Natural killer cell (primary cell): ENCODE data around the gene ME1. TPM values are rescaled to one million over a fixed set of nuclear protein-coding genes. Genes with fewer than 3 reads are reported as not detected.

ENCODE experiments used
- ATAC-seq, 3 donors: fragments of 150-1000 bp in 2 of 3; fragments of 200-7000 bp in 1 of 3; cut with Tn5 transposase; 1 replicate in 1 of 3; 2 replicates in 2 of 3; pipeline ENCODE4 v1.10.0; 2021; ENCODE audit warnings: mild to moderate bottlenecking in 2 of 3, moderate library complexity in 2 of 3
- DNase-seq, 2 donors: peaks; one replicate each; pipeline versions ENCODE4 v3.0.0 to v3.0.0-alpha.2; 2013 to 2021; ENCODE audit warnings: mixed read lengths in 1 of 2
- H3K27ac ChIP-seq: one replicate; pipeline ENCODE4 v1.5.1; 2013; ENCODE audit warnings: mild to moderate bottlenecking, low read length
- H3K27me3 ChIP-seq: one replicate; pipeline ENCODE4 v1.6.1; 2013; ENCODE audit warnings: low read length; ENCODE audit not compliant: control insufficient read depth, insufficient read depth
- H3K36me3 ChIP-seq: one replicate; pipeline ENCODE4 v1.6.1; 2013; ENCODE audit warnings: low read length; ENCODE audit not compliant: control insufficient read depth, insufficient read depth
- H3K4me1 ChIP-seq: one replicate; pipeline ENCODE4 v1.6.1; 2013; ENCODE audit warnings: low read length; ENCODE audit not compliant: control insufficient read depth, insufficient read depth
- H3K4me3 ChIP-seq: one replicate; pipeline ENCODE4 v1.5.1; 2013; ENCODE audit warnings: low read length
- H3K9me3 ChIP-seq: one replicate; pipeline ENCODE4 v1.6.1; 2013; ENCODE audit warnings: low read length; ENCODE audit not compliant: control insufficient read depth, insufficient read depth
- H3K27ac Mint-ChIP-seq, 2 donors: one replicate each; pipeline ENCODE4 v1.8.0; 2022; ENCODE audit warnings: mild to moderate bottlenecking in 2 of 2, mixed read lengths in 2 of 2, moderate library complexity in 1 of 2
- H3K27me3 Mint-ChIP-seq, 2 donors: one replicate each; pipeline ENCODE4 v1.8.0; 2022; ENCODE audit warnings: low read depth in 2 of 2, mixed read lengths in 2 of 2
- H3K36me3 Mint-ChIP-seq: one replicate; pipeline ENCODE4 v1.8.0; 2022; ENCODE audit warnings: mixed read lengths
- H3K4me1 Mint-ChIP-seq, 2 donors: one replicate each; pipeline ENCODE4 v1.8.0; 2022; ENCODE audit warnings: mixed read lengths in 2 of 2
- H3K4me3 Mint-ChIP-seq: one replicate; pipeline ENCODE4 v1.8.0; 2022; ENCODE audit warnings: mild to moderate bottlenecking, moderate library complexity, mixed read lengths
- H3K9me3 Mint-ChIP-seq, 2 donors: one replicate each; pipeline ENCODE4 v1.8.0; 2022; ENCODE audit warnings: mixed read lengths in 2 of 2
- WGBS: methylation state at CpG from one replicate; pipeline ENCODE4 v1.1.7; 2013; ENCODE audit warnings: missing lambda C conversion rate; ENCODE audit not compliant: insufficient coverage; 5-methylcytosine and 5-hydroxymethylcytosine counted together
- intact Hi-C: fragments of 100-400 bp; cut with micrococcal nuclease; formaldehyde crosslinking; loops from one replicate; pipeline ENCODE4 v1.14.2; 2022
- total RNA-seq, 4 donors: library from RNA; stranded (reverse); fragments of 120-200 nt in 1 of 4; gene quantifications; one replicate each; pipeline versions ENCODE4 v1.2.3 to v1.2.4, GENCODE V29; 2013 to 2022
- TF ChIP-seq, protein P1 (sequence below): fragments of 200-600 bp; IDR thresholded peaks from one replicate; pipeline ENCODE4 v1.8.0; 2022; ENCODE audit warnings: antibody characterized with exemption

Gene ME1
- total RNA-seq, 3 donors from 2014 or later (not counting 1 experiment from before 2014, with no cell fraction given) = 0.14 to 0.32 TPM; not detected in 1

DNA sequence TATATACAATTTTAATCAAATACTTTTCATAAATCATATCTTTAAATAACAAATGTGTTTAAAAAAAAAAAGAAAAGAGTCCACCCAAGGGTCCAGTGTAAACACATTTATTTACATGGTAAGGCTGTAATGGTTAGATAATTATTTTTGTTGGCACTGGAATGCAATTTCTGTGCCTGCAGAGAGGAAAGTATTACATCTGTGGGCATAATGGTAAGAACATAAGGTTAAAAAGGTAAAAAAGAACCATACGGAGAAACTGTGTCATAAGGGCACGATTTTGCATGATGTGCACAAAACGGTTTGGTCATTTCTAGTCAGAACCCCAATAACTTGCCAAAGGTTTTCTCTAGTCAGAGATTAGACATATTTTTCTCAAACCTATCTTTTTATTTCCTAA, 183.4 kb downstream of the ME1 start:
- WGBS = 80% methylated on average over 3 of the region's 3 CpGs
- Histone ChIP-seq H3K36me3 (no peaks in the 10 kb centered on the region), H3K27ac (no peak overlapping the region), H3K4me3 (no peak overlapping the region), H3K9me3 (no peaks in the 10 kb centered on the region), H3K27me3 (no peaks in the 10 kb centered on the region), H3K4me1 (no peaks in the 10 kb centered on the region)
- H3K4me3 Mint-ChIP-seq = no peak overlapping the region
- H3K27ac Mint-ChIP-seq = no peak overlapping the region
- intact Hi-C loops = no loop called here
- ATAC-seq (no peak), DNase-seq (no peak)
- peaks cover 0 to 4% of the 10 kb centered on the region in 2 donors for H3K27me3 Mint-ChIP-seq
- TF ChIP-seq, protein P1, sequence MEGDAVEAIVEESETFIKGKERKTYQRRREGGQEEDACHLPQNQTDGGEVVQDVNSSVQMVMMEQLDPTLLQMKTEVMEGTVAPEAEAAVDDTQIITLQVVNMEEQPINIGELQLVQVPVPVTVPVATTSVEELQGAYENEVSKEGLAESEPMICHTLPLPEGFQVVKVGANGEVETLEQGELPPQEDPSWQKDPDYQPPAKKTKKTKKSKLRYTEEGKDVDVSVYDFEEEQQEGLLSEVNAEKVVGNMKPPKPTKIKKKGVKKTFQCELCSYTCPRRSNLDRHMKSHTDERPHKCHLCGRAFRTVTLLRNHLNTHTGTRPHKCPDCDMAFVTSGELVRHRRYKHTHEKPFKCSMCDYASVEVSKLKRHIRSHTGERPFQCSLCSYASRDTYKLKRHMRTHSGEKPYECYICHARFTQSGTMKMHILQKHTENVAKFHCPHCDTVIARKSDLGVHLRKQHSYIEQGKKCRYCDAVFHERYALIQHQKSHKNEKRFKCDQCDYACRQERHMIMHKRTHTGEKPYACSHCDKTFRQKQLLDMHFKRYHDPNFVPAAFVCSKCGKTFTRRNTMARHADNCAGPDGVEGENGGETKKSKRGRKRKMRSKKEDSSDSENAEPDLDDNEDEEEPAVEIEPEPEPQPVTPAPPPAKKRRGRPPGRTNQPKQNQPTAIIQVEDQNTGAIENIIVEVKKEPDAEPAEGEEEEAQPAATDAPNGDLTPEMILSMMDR = no peak
- H3K4me1 Mint-ChIP-seq = no peaks in the 10 kb centered on the region
- no peaks in the 10 kb centered on the region for H3K36me3 Mint-ChIP-seq
- no peaks in the 10 kb centered on the region for H3K9me3 Mint-ChIP-seq

DNA sequence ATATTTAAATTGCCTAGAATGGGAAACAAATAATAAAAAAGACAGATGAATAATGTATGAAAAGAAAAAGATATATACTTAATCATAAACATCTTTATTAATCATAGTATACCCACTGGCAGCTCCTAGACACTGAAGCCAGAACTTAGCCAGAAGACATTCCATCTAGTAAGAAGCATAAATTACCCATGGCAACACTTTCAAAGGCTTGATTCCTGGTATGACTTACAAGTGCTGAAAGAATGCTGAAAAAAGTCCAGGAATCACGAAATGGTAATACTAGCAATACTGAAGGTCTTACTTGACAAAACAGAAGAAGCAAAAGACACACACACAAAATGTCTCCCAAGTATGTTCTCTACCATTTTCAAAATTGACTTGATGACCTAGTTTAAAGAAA, 199.7 kb downstream of the ME1 start:
- intact Hi-C loops = no loop called here
- no peak for DNase-seq
- TF ChIP-seq, protein P1 = no peak
- Mint-ChIP-seq H3K4me3 (no peak overlapping the region), H3K4me1 (no peaks in the 10 kb centered on the region), H3K9me3 (no peaks in the 10 kb centered on the region), H3K36me3 (no peaks in the 10 kb centered on the region), H3K27ac (no peak overlapping the region), H3K27me3 (peaks cover 14 to 18% of the 10 kb centered on the region in 2 donors)
- 70% methylated on average over 1 of the region's 1 CpG for WGBS
- H3K27me3 ChIP-seq = no peaks in the 10 kb centered on the region
- ATAC-seq = no peak
- no peaks in the 10 kb centered on the region for H3K9me3 ChIP-seq
- no peaks in the 10 kb centered on the region for H3K36me3 ChIP-seq
- no peaks in the 10 kb centered on the region for H3K4me1 ChIP-seq
- no peak overlapping the region for H3K4me3 ChIP-seq
- no peak overlapping the region for H3K27ac ChIP-seq

DNA sequence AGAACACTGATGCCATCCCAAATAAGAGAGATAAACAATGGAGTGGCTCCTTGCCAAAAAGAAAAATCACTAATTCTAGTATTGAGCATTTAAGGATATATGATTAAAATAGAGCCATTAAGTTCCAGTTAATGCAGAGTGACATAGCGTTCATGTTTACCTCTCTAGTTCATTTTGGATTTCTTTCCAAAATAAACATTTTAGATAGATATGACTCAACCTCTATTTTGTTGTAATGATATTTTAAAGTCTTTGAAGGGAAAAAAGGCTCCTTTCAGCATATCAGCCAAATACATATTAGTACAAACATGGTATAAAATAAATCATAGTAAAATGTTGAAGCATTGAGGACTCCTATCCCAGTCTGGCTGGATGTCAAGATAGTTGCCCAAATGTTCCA, 204.3 kb downstream of the ME1 start:
- no peaks in the 10 kb centered on the region for H3K4me1 ChIP-seq
- no peak overlapping the region for H3K4me3 ChIP-seq
- TF ChIP-seq, protein P1 = no peak
- peaks cover under 1 to 2% of the 10 kb centered on the region in 2 donors for H3K27me3 Mint-ChIP-seq
- no peaks in the 10 kb centered on the region for H3K9me3 ChIP-seq
- H3K4me1 Mint-ChIP-seq = no peaks in the 10 kb centered on the region
- intact Hi-C loops = no loop called here
- H3K4me3 Mint-ChIP-seq = no peak overlapping the region
- no peak for ATAC-seq
- no peaks in the 10 kb centered on the region for H3K36me3 ChIP-seq
- DNase-seq = no peak
- no peak overlapping the region for H3K27ac Mint-ChIP-seq
- no peaks in the 10 kb centered on the region for H3K27me3 ChIP-seq
- no peaks in the 10 kb centered on the region for H3K9me3 Mint-ChIP-seq
- WGBS = no CpG with 5 or more reads among the region's 1 CpG
- no peaks in the 10 kb centered on the region for H3K36me3 Mint-ChIP-seq
- no peak overlapping the region for H3K27ac ChIP-seq

DNA sequence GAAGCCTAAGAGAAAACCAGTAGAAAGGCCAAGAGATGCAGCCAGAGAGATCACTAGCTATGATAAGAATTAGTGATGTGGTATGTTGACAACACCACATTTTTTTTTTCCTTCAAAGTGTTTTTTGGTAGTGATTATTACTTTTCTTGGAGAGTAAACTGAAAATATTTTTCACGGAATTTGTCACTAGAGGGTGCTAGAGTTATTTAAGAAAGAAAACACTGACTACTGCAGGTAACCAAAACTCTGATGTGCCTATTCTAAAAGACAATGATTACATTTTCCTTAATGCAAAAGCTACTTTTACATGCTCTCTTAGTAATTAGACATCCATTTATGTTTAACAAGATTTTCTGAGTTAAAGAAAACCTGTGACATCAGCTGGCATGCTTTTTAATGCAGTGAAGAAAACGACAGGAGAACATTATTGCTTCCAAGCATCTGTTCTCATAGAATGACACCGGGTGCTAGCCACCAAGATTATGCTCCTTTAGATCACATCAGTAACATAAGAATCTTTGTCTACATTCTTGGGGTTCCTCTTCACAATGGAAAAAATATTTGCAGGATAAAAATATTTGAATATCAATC, 208.9 kb downstream of the ME1 start:
- H3K27ac ChIP-seq = no peak overlapping the region
- no peaks in the 10 kb centered on the region for H3K27me3 ChIP-seq
- ATAC-seq = peak in 1 of 3 donors; percentile 44
- H3K4me3 Mint-ChIP-seq = no peak overlapping the region
- WGBS = 66% methylated on average over 2 of the region's 3 CpGs
- no peak overlapping the region for H3K4me3 ChIP-seq
- H3K4me1 ChIP-seq = no peaks in the 10 kb centered on the region
- no peaks in the 10 kb centered on the region for H3K36me3 Mint-ChIP-seq
- no peaks in the 10 kb centered on the region for H3K36me3 ChIP-seq
- no peak overlapping the region for H3K27ac Mint-ChIP-seq
- intact Hi-C loops = loop anchor here (1.0 kb wide), 1 partner anchor 293 kb away; no protein-coding TSS in a partner anchor
- H3K4me1 Mint-ChIP-seq = no peaks in the 10 kb centered on the region
- peak in 1 of 2 donors; percentile 50 for DNase-seq
- H3K9me3 ChIP-seq = no peaks in the 10 kb centered on the region
- TF ChIP-seq, protein P1 = peak; percentile 70
- H3K27me3 Mint-ChIP-seq = peaks cover 0 to 6% of the 10 kb centered on the region in 2 donors
- no peaks in the 10 kb centered on the region for H3K9me3 Mint-ChIP-seq
